GM12892 (cell line): ENCODE measurements around the gene UBXN7.

Source experiments
- POLR2A ChIP-seq: IDR thresholded peaks from 2 replicates; pipeline ENCODE4 v1.6.1; 2011; ENCODE audit warnings: low read depth, low read length, control low read depth
- TAF1 ChIP-seq: IDR thresholded peaks from 2 replicates; pipeline ENCODE4 v1.6.1; 2011; ENCODE audit warnings: low read depth, mild to moderate bottlenecking, control low read depth, low read length, borderline replicate concordance

DNA sequence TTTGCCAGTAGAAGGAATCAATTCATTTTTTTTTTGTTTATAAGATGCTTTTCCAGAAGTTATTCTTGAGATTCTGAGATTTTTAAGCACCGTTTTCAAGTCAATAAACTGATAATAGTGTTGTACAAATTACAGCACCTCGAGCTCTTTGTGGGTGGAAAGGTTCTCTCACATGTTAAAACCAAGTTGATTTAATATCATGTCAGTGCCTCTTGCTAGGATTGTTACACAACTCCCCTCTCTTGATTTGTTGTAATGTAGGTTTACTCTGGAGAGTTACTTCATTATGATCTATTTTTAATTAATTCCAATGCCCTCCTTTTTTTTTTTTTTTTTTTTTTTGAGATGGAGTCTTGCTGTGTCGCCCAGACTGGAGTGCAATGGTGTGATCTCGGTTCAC lies 25.8 kb upstream of the UBXN7 start:
- no peak for TF ChIP-seq POLR2A
- no peak for TF ChIP-seq TAF1
